GM10847 (cell line): ENCODE results near the gene PRR33.

Source experiments
- POLR2A ChIP-seq: IDR thresholded peaks from 2 replicates; pipeline ENCODE4 v1.6.1; 2011; ENCODE audit not compliant: insufficient read length; ENCODE audit errors: extremely low read depth

The PRR33 gene

DNA sequence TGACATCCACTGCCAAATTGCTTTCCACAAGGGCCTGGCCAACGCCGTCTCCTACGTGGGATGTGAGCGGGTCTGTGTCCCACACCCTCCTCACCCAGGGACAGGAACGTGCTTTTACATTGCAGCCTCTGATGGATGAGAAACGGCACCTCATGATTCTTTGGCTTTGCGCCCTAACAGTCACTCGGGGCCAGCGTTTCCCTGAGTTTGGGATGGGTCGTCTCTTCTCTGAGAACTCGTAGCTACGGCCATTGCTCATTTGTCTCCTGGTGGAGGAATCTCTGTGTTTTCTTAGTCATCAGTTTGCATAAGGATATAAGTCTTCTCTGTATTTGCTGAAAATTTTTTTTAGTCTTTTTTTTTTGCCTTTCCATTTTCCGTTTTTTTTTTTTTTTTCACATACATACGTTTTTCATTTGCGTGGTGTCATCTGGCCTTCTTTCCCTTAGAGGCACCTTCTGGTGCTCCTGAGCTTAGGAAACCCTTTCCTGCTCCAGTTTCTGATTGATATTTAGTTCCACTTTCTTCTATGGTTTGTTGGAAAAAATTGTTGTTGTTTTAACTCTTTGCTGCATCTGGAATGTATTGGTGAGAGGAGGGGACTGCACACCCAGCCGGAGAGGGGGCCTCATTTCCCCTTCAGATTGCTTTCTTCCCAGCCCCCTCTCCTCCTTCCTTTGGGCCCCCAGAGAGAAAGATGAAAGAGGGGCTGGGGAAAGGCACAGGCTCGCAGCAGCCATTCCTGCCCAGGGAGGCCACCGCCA lies 39.8 kb upstream of the PRR33 start:
- TF ChIP-seq POLR2A: no peak

DNA sequence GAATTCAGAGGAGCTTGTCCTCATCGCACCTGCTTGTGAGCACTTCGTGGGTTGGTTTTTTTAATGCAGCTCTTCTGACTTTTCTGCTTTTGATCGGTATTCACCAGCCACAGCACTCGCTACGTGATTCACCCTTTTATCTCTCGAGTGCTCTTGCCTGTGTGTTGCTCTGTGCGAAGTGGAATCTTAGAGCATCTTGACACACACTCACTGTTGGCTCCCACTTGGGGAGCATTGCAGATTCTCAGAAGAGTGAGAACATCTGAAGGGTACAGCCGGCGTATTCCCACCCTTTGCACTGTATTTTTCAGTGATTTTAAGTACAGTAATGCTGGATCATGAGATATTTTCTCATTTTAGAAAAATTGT lies 38.8 kb upstream of the PRR33 start:
- TF ChIP-seq POLR2A: no peak

DNA sequence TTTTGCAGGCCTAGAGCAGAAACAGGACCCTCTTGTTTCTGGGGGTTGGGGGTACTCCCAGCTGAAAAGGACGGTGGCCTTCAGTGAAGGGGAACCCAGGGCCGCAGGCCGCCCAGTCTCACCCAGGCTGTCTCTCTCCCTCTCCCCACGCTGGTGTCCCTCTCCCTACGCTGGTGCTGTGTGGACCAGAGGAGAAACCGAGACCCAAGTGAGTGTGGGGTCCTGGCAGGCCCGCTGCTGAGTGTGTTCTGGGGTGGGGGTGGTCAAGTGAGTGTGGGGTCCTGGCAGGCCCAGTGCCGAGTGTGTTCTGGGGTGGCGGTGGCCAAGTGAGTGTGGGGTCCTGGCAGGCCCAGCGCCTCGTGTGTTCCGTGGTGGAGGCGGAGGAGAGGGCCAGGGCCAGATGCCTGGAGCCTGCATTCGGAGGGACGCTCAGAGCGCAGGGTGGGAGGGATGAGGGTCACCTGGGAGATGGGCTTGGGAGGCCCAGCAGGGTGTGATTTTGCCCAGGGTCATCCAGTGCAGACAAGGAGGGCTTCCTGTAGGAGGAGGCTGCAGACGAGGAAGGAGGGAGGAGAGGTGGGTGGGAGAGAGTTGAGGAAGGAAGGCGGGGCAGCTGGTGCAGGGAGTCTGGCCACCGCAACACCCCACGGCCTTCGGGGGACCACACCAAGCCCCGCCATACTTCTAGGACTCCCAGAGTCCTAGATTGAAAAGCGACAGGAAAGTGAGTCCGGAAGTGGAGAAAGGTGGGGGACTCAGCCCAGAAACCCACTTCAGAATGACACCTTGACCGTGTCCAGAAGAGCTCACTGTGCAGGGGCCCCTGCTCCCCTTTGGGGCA lies 38.1 kb upstream of the PRR33 start:
- no peak for TF ChIP-seq POLR2A

- TF ChIP-seq POLR2A: no peak
Measured at GRCh38 chr11:1928891-1929541, 37.3 kb upstream of the PRR33 start.

GRCh38 chr11:1928470-1928890 lies 36.8 kb upstream of the PRR33 start:
- no peak for TF ChIP-seq POLR2A

GRCh38 chr11:1927848-1928469 lies 36.3 kb upstream of the PRR33 start:
- TF ChIP-seq POLR2A: no peak

DNA sequence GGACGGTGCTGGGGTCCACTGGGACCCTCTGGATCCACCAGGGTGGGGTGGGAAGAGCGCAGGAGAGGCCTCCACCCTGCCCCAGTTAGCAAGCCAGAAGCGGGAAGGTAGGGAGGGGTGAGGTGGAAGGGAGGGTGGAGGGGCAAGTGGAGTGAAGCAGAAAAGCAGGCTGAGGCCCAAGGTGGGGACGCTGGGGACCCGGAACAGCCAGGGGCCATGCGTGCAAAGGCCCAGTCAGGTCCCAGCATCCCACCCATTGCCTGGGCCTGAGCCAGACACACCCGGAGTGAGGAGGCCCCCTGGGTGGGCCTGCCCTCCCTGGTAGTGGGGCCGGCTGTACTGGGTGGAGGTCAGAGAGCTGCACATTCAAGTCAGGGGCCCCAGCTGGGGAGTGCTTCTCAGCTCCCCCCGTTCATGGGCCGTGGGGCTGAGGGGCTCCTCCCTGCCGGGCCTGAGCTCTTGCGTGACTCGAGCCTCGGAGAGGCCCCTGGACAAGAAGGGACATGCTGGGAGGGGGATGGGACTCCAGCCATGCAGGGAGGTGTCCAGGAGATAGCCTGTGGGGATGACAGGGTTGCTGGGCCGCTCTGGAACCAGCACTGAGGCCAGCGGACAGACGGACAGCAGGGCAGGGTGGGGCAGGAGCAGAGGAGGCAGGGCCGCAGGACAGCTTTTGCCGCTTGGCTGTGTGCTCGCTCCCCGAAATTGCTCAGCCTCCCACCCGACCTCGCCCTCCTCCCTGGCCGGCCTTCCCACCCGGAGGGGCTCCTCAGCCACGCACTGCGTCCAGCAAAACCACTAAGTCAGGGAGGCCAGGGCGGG lies 35.5 kb upstream of the PRR33 start:
- TF ChIP-seq POLR2A: no peak

GRCh38 chr11:1926156-1927025 lies 34.7 kb upstream of the PRR33 start:
- no peak for TF ChIP-seq POLR2A

- no peak for TF ChIP-seq POLR2A
Measured at GRCh38 chr11:1925373-1926155, 33.9 kb upstream of the PRR33 start.

DNA sequence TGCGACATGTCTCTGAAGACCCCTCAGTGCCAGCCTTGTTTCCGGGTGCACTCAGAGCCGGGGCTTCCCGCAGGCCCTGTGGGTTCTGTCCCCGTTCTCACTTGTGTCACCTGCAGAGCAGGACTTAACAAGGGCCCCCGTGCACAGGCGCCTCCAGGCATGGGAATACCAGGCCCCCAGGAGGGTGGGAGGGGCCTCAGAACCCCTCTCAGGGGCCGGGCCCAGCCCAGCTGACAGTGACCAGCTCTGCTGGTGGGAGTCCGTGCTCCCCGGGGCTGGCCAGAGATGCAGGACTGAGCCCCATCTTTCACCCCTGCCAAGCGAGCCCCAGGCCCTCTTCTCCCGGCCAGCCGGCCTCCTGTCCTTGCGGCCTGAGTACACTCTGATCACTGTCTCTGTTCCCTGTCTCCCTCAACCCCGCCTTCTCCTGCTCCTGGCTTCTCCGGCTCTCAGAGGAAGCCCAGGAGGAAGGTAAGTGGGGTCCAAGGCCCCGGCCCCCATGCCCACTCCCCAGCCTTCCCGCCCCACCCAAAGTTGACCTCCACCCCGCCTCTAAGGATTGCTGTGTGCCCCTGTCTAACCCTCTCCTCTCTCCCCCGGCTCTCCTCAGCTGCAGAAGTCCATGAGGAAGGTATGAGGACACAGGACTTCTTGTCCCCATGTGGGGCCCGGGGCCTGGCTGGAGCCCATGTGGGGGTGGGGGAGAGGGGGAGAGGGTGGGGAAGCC lies 33.1 kb upstream of the PRR33 start:
- no peak for TF ChIP-seq POLR2A

DNA sequence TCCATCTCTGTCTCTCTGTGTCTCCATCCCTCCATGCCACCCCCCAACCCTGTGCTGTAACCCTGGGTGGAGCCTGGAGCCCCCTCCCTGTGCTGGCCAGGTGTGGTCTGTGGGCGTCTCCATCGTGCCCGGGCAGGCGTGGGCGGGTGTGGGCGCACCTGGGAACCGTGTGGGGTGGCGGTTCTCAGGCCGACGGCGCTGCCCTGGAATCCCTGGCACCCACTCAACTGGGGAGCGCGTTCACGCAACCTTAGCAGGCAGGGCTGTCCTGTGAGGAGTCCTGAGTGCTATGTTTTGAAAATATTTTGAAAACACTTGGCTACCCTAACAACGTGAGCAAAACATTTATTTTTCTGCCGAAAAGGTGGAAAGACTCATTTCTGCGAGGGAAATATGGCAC lies 32.5 kb upstream of the PRR33 start:
- TF ChIP-seq POLR2A: no peak

DNA sequence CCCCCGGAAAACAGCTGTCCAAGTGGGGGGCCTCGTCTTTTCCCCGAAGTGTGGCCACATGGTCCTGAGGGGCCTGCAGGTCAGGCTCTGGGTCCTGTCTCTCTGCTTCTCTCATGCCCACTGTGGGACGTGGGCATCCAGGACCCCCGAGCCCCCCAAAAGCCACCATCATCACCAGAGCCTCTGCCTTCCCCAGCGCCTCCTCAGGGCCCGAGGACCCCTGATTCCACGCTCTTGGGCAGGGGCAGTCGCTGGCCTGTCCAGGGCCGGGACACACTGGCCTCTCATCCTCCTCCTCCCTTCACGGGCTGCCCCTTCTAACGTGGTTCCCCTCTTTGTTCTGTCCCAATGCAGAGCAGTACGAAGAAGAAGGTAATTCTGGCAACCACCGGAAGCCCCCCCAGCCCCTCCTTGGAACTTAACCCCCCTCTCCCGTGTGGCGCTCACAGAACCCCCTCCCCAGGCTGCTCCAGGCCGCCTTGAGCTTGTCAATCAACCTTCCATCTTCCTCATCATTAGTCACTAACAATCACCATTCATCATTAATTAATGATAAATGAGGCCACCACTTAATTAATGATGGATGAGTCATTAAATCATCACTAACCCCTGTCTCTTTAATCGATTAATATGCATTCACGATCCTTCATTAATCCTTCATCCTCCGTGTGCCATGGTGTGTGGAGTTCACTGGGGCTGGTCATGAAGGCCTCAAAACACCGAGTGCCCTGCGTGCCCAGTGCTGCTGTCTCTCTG lies 31.7 kb upstream of the PRR33 start:
- no peak for TF ChIP-seq POLR2A
